Measurements from ENCODE around the gene ETFA.

ETFA gene

GRCh38 chr15:76221085-76221767 is 90.0 kb downstream of the ETFA start:
- DNase-seq (ENCODE audit: low read depth, low spot score), result no peak

- DNase-seq (ENCODE audit: low read depth, low spot score), result no peak
Measured at GRCh38 chr15:76217882-76218217, 93.4 kb downstream of the ETFA start.

- no peak for DNase-seq (ENCODE audit: low read depth, low spot score)
Measured at GRCh38 chr15:76217029-76217881, 94.0 kb downstream of the ETFA start.

GRCh38 chr15:76215634-76216033 is 95.6 kb downstream of the ETFA start:
- DNase-seq (ENCODE audit: low read depth, low spot score), result no peak

- DNase-seq (ENCODE audit: low read depth, low spot score), result no peak
Measured at GRCh38 chr15:76209942-76210341, 101.3 kb downstream of the ETFA start.

GRCh38 chr15:76209523-76209922 is 101.7 kb downstream of the ETFA start:
- no peak for DNase-seq (ENCODE audit: low read depth, low spot score)

- DNase-seq (ENCODE audit: low read depth, low spot score), result no peak
Measured at GRCh38 chr15:76208786-76209424, 102.4 kb downstream of the ETFA start.

- no peak for DNase-seq (ENCODE audit: low read depth, low spot score)
Measured at GRCh38 chr15:76208084-76208785, 103.0 kb downstream of the ETFA start.

GRCh38 chr15:76206325-76206976 is 104.8 kb downstream of the ETFA start:
- no peak for DNase-seq (ENCODE audit: low read depth, low spot score)

GRCh38 chr15:76204916-76205460 is 106.3 kb downstream of the ETFA start:
- DNase-seq (ENCODE audit: low read depth, low spot score), result no peak

GRCh38 chr15:76204109-76204845 is 107.0 kb downstream of the ETFA start:
- DNase-seq (ENCODE audit: low read depth, low spot score), result no peak

- DNase-seq (ENCODE audit: low read depth, low spot score), result no peak
Measured at GRCh38 chr15:76203346-76204108, 107.7 kb downstream of the ETFA start.

- no peak for DNase-seq (ENCODE audit: low read depth, low spot score)
Measured at GRCh38 chr15:76201536-76202255, 109.6 kb downstream of the ETFA start.

GRCh38 chr15:76200641-76201105 is 110.6 kb downstream of the ETFA start:
- DNase-seq (ENCODE audit: low read depth, low spot score), result no peak

- no peak for DNase-seq (ENCODE audit: low read depth, low spot score)
Measured at GRCh38 chr15:76200083-76200465, 111.2 kb downstream of the ETFA start.

- DNase-seq (ENCODE audit: low read depth, low spot score), result no peak
Measured at GRCh38 chr15:76199106-76200082, 111.9 kb downstream of the ETFA start.

GRCh38 chr15:76198456-76199105 is 112.7 kb downstream of the ETFA start:
- no peak for DNase-seq (ENCODE audit: low read depth, low spot score)
